ENCODE measurements around the gene TMEM259.
A peak's percentile ranks its signal among the peaks of the same experiment; 100 is the strongest.
"Not testable (repeated sequence)": the region's sequence is repeated elsewhere in the genome, so short reads cannot be mapped to it uniquely, and the experiment has no call there.

Gene TMEM259

DNA sequence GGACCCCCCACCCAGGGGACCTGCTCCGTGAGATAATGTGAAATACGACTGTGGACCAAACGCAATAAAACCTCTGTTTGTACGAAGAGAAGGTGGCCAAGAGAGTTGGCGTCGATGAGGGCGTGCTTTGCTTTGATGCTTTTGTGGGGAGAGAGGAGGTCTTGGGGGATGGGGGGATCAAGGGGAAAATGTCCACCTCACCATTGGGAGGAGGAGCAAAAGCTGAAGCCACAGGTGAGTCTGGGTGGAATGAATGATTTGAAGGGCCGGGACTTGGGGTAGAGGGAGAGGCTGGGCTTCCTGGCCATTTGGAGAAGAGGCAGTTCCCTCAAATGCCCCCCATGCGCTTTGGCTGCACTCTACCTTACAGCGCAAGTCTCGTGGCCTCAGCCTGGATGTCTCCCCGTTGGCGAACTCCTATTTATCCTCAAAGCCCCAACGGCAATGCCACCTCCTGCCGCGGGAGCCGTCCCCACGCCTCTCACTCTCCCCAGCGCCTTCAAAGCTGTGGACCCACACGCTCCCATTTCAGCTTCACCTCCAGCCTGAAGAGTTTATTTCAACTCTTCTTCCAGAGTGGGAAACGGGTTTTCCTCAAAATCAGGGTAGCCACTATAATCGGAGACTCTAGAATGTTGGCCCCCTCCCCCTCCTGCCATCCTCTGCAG, 18.2 kb upstream of the TMEM259 start:
- no peak for DNase-seq

DNA sequence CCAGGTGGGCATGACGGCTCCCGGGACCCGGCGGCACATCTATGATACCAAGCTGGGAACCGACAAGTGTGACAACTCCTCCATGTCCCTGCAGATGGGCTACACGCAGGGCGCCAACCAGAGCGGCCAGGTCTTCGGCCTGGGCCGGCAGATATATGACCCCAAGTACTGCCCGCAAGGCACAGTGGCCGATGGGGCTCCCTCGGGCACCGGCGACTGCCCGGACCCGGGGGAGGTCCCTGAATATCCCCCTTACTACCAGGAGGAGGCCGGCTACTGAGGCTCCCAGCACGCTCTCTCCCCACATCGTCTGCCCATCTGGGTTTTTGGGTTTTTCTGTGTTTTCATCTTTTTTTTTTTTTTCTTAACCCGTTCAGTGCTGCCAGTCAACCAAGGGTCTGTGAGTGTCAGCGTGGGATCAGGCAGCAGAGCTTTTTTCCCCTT, 16.7 kb upstream of the TMEM259 start:
- no peak for DNase-seq

- no peak for DNase-seq
Measured at GRCh38 chr19:1035998-1036621, 15.2 kb upstream of the TMEM259 start.

DNA sequence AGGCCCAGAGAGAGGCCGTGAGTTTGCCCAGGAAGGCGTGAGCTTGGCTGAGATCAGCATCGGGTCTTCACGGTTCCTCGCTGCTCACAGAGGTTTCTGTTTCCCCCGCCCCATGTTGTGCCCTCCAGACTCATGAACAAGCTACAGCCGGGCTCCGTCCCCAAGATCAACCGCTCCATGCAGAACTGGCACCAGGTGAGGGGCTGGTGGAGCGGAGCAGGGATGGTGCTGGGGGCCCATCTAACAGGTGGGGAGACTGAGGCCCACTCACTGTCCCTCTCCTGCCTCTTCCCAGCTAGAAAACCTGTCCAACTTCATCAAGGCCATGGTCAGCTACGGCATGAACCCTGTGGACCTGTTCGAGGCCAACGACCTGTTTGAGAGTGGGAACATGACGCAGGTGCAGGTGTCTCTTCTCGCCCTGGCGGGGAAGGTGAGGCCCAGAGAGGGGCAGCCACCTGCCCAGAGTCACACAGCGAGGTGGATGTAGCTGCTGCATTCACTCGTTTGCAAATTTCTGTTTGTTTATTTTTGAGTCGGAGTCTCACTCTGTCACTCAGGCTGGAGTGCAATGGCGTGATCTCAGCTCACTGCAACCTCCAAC, 11.4 kb upstream of the TMEM259 start:
- DNase-seq, result no peak

GRCh38 chr19:1028062-1028926, 7.4 kb upstream of the TMEM259 start:
- no peak for DNase-seq

DNA sequence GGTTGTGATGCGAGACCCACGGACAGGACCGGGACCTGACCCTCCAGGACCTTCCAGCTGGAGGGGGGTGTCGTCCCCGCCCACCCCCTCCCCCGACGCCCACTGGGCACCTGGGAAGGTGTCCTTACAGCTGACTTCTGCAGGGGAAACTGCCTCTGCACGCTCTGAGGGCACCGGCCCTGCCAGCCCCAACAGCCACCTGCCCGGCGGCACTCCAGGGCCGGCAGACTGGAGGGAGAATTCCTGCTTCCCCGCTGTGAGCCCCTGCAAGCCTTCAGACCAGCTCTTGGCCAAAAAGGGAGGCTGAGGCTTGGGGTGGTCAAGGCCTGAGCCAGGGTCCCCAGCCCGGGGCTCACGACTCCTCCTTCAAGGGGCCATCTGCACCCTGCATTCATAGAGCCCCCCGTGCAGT, 6.7 kb upstream of the TMEM259 start:
- DNase-seq, result no peak

DNA sequence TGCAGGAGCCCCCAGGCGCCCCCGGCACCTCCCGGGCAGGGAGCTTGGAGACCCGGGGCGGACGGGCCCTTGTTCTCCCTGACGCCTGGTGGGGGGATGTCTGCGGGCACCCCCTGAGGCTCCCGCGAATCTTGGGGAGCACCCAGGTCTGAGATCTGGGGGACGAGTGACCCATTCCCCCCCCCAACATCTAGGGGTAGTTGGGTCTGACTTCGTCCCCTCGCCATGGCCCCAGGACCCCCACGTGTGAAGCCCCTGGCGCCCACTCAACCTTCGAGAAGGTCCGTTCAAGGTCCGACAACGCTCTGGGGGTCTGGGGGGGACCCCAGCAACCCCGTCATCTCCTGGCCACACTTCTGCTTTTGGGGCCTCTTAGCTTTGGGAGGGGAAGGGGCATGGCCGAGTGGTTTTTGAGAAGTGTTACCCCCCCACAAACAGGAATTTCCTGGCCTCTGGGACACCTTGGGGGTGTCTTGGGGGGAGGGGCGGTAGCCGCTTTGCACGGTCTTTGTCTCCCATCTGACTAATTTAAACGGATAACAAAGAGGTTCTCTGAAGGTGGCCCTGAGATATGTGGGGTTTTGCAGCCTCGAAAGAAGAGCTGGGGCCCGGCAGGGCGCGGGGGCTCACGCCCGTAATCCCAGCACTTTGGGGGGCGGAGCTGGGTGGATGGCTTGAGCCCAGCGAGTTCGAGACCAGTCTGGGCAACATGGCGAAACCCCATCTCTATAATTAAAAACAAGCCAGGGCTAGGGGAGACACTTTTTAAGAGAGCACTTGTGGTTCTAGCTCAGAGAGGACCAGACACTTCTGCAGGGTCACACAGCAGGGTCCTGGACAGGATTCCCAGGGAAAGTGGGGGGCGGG, 6.1 kb upstream of the TMEM259 start:
- DNase-seq, result no peak

DNA sequence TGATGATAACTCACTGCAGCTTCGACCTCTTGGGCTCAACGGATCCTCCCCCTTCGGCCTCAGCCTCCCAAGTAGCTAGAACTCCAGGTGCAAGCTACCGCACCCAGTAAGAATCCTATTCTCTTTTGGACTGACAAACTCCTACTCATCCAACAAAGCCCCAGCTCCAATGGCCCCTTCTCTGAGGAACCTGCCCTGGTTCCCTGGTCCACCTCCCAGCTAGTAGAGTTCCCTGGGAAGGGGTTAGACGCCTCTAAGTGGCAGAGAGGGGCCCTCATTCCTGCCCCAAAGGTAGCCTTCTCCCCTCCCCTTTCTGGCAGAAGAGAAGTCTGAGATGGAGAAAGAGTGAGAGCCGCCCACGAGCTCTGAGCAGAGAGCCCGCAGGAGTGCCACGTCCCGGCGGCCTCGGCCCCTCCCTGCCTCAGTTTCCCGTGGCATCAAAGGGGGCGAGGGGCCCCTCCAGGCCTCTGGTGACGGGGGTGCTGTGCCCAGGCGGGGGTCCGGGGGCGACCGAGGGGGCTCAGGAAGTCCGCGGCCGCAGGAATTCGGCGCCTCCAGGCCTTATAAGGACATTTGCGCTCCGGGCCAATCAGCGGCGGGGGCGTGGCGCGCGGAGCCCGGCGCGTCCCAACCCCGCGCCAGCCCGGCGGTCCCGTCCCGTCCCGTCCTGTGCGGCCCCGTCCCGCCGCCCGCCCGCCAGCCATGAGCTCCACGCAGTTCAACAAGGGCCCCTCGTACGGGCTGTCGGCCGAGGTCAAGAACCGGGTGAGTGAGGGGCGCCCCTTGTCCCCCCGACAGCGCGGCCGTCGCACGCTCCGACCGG, 5.2 kb upstream of the TMEM259 start, which contains the start of gene CNN2:
Gene CNN2 (plus strand): TSS at position 649 of the 823 bp plus-strand sequence. CDS start 54 bp downstream, at position 703.
- peak; percentile 14 for DNase-seq

DNA sequence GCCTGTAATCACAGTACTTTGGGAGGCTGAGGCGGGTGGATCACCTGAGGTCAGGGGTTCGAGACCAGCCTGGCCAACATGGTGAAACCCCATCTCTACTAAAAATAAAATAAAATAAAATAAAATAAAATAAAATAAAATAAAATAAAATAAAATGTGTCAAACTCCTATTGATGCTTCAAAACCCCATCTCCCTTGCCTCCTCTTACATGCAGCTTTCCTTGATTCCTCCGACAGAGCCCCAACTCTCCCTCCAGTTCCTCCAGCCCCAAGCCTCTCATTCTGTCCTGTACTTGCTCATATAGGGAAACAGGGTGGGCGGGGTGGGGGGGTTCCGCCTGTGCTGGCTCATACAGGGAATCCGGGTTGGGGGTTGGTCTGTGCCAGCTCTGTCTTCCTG, 4.2 kb upstream of the TMEM259 start:
- DNase-seq, result not testable (repeated sequence)

- not testable (repeated sequence) for DNase-seq
Measured at GRCh38 chr19:1023883-1024188, 2.9 kb upstream of the TMEM259 start.

DNA sequence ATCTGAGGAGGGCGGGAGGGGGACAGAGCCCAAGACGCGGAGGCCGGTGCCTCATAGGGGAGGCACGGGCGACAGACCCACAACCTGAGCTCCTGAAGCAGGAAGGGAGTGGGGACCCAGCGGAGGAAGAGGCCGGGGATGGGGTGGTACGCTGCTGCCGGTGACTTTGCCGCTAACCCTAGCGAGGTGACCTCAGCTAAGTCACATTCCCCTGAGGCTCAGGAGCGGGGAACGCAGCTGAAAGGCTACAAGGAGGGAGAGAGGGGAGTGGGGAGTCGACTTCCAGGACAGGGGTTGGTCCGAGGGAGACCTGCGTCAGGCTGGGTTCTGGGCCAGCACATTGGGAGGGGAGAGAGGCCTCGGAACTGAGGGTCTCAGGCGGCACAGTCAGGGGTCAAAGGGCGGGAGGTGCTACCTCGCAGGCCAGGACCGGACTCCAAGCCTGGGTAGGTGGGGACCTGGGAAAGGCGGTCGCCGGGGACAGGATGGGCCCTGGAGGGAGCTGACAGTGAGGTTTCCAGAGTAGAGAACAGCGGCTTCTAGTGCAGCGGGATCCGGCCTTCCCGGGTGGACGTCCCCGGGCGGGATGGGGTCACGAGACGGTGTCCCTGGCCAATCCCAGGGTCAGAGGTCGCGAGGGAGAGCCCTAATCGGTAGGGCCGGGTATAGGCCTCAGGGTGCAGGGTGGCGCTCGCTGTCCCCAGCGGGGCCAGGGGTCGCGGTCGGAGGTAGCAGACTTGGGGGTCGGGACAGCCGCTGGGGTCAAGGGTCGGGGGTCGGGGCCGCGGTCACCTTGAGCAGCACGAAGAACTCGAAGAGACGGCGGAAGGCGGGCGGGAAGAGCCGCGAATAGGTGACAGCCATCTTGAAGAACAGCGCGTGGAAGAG, 699 bp downstream of the TMEM259 start:
- no peak for DNase-seq

GRCh38 chr19:1019616-1019961, 1.3 kb downstream of the TMEM259 start:
- DNase-seq, result no peak

- no peak for DNase-seq
Measured at GRCh38 chr19:1018932-1019615, 1.8 kb downstream of the TMEM259 start.

DNA sequence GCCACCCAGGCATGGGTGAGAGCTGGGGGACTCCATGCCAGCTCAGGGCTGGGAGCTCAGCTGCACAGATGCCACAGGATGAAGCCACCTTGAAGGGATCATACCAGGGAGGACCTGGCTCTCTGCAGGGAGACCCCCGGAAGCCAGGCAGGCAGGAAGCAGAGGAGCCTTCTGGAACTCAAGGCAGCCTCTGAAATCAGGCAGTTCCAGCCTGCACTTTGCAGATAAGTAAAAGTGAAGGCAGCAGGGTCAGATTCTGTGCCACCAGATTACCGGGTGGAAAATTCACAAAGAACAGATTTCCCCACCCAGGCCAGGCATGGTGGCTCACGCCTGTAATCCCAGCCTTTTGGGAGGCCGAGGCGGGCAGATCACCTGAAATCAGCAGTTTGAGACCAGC, 2.5 kb downstream of the TMEM259 start:
- DNase-seq, result no peak

GRCh38 chr19:1017906-1018305, 3.0 kb downstream of the TMEM259 start:
- no peak for DNase-seq

GRCh38 chr19:1017115-1017905, 3.6 kb downstream of the TMEM259 start:
- no peak for DNase-seq

DNA sequence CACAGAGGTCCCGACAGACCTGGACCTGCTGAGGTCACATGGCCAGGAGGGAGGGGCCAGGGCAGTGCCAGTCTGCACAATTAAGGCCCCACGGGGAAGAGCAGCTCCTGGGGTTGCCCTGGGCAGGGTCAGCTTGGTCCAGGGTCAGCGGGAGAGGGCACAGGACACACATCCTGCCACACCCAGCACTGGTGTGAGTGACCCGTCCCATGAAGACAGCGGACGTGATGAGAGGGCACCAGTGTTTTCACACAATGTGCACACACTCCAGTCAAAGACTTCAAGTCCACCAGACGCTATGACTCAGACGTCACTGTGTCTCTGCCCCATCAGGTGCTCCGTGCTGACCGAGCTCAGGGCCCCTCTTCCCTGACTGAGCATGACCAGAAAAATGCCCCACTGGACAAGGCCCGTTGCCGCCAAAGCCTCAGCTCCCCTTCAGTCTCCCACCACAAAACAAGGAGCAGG, 4.2 kb downstream of the TMEM259 start:
- DNase-seq, result no peak

DNA sequence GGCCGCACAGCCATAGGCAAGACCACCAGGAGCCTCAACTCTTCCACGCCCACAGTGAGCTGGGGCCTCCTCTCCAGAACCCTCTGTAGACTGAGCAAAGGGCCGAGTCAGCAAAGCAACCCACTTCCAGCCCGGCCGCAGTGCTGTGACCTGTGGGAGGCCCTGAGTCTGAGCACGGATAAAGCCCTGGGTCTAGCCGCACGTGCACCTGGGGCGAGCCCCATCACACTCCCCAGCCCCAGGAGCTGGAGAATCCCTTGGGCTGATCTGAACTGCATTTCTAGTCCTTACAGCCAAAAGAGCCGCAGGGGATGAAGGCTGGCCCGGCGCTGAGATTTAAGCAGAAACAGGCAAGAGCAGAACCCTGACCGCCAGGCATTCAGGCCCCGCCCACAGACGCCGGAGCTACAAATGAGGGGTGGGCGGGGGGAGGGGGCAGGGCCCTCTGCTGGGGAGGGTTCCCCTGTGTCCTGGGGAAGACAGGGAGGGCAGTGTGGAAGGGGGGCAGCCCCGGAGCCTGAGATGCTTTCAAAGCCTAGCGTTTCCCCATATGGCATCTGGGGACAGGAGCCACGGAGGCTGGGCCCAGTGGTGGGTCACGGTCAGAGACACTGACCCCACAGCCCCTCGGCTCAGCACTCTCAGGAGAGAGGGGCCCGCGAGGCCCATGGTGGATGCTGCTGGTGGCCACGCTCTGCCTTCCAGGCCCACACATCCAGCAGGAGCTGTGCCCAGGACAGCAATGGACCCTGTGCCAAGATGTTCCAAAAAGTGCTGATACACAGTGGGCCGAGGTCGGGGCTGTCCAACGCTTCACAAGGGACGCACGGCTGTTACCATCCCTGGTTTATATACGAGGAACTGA, 4.9 kb downstream of the TMEM259 start:
- DNase-seq, result no peak

Measured in NCI-H446 treated with DMSO at 0.1 percent for 48 hours (cell line).